Upper lobe of left lung (tissue), 6 donors: ENCODE results near the gene PEPD. TPM values are rescaled to one million over a fixed set of nuclear protein-coding genes. Genes with fewer than 3 reads are reported as not detected.

Source experiments
- ATAC-seq, 2 donors: fragments of 200-7000 bp; cut with Tn5 transposase; one replicate each; pipeline ENCODE4 v1.9.1; 2022; ENCODE audit warnings: mild to moderate bottlenecking in 2 of 2, moderate library complexity in 2 of 2; ENCODE audit not compliant: low FRiP score in 2 of 2
- DNase-seq, 2 donors: peaks; one replicate each; pipeline ENCODE4 v3.0.0-alpha.2; 2019 to 2020
- H3K27ac ChIP-seq, 4 donors: fragments of 200-600 bp; sonication (generic); one replicate each; pipeline ENCODE4 v1.5.1; 2016 to 2019
- H3K27me3 ChIP-seq, 4 donors: fragments of 200-600 bp; sonication (generic); one replicate each; pipeline ENCODE4 v1.5.1; 2017 to 2019
- H3K36me3 ChIP-seq, 4 donors: fragments of 200-600 bp; sonication (generic); one replicate each; pipeline ENCODE4 v1.5.1; 2016 to 2019
- H3K4me1 ChIP-seq, 4 donors: fragments of 200-600 bp; sonication (generic); one replicate each; pipeline ENCODE4 v1.5.1; 2018 to 2019
- H3K4me3 ChIP-seq, 4 donors: fragments of 200-600 bp; sonication (generic); one replicate each; pipeline ENCODE4 v1.5.1; 2017 to 2019; ENCODE audit warnings: mild to moderate bottlenecking in 2 of 4, moderate library complexity in 1 of 4
- H3K9me3 ChIP-seq, 4 donors: fragments of 200-600 bp; sonication (generic); one replicate each; pipeline ENCODE4 v1.5.1; 2018 to 2019
- CTCF ChIP-seq, 6 experiments: fragments of 450-650 bp in 4 of 6; fragments of 200-600 bp in 2 of 6; sonication (generic) in 2 of 6; IDR thresholded peaks; one replicate each; pipeline ENCODE4 v1.5.1; 2016 to 2019; ENCODE audit warnings: antibody characterized with exemption in 6 of 6
- EP300 ChIP-seq, 4 donors: sonication (generic); formaldehyde crosslinking; IDR thresholded peaks; one replicate each; pipeline ENCODE4 v1.5.1; 2017; ENCODE audit warnings: antibody characterized with exemption in 4 of 4, control low read depth in 2 of 4
- POLR2A ChIP-seq, 4 donors: fragments of 450-650 bp; IDR thresholded peaks; one replicate each; pipeline ENCODE4 v1.5.1; 2016 to 2017; ENCODE audit warnings: antibody characterized with exemption in 4 of 4, mild to moderate bottlenecking in 2 of 4
- POLR2AphosphoS5 ChIP-seq, 2 donors: sonication (generic); formaldehyde crosslinking; IDR thresholded peaks; one replicate each; pipeline ENCODE4 v1.5.1; 2017; ENCODE audit warnings: antibody characterized with exemption in 2 of 2
- WGBS, 2 donors: methylation state at CpG; one replicate each; pipeline ENCODE4 v1.1.5; 2017 to 2018; 5-methylcytosine and 5-hydroxymethylcytosine counted together
- total RNA-seq, 6 donors: library from RNA; depleted of rRNA in 4 of 6; stranded (reverse); fragments of >200 nt in 4 of 6; gene quantifications; one replicate each; pipeline versions ENCODE4 v1.1.0 to v1.2.1, GENCODE V29; 2016 to 2021
- donor health status: DM: no; HTN: no; CAD: no; lungs with moderate emphysema.
- donor health status: DM: no; HTN: yes; CAD: no; lungs with severe emphysema.

PEPD gene
- total RNA-seq, 6 donors from 2014 or later, result 30.4 to 106 (median 80.6) TPM

DNA sequence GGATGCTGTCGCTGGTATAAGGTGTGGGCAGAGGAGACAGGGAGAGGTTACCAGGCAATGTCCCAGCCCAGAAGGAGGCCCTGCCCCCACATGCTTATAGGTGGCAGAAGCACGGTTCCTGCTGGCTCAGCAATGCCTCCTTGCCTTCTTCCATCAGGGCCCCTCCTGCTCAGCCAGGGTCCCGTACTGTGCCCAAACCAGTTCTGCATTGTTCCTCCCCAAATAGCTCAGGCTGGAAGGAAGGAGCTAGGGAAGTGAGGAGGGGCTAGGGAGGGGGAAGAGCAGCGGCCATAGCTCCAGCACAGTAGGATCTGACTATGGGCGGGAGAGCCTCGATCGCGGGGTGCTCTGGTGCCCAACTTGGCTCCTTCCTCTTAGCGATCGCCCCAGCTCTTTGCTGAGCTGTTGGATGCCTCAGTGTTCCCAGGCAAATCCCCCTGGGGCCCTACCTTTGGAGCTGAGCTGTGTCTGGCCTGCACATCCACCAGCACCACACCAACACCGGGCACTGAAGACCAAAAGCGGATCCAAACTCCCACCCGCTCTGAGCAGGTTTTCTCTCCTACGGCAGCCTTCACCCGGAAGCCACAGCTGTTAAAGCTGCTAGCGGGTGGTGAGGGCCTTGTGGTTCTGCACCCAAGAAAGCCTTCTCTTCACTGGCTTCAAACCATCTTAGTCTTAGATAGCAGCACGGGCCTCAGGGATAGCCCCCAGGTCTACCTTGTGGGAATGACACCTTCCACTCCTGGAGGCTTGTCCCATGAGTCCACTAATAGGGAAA is 32.1 kb upstream of the PEPD start:
- DNase-seq, result no peak
- Histone ChIP-seq H3K36me3 (no peaks in the 10 kb centered on the region), H3K4me3 (no peak overlapping the region), H3K27me3 (no peaks in the 10 kb centered on the region), H3K27ac (no peak overlapping the region), H3K9me3 (no peaks in the 10 kb centered on the region), H3K4me1 (no peaks in the 10 kb centered on the region)
- no peak for ATAC-seq
- 33 to 84% methylated on average over 1 to 17 of the region's 17 CpGs for WGBS, 2 donors
- no peak for TF ChIP-seq CTCF (IDR thresholded peaks at IDR 0.05)
- TF ChIP-seq EP300 (IDR thresholded peaks at IDR 0.05), result no peak
- no peak for TF ChIP-seq POLR2A (IDR thresholded peaks at IDR 0.05)
- TF ChIP-seq POLR2AphosphoS5 (IDR thresholded peaks at IDR 0.05), result no peak

- 97 to 100% methylated on average over 4 of the region's 4 CpGs for whole genome bisulfite sequencing, 2 donors
- H3K36me3 ChIP-seq, result no peaks in the 10 kb centered on the region
- H3K27ac ChIP-seq, result no peak overlapping the region
- H3K4me1 ChIP-seq, result no peaks in the 10 kb centered on the region
- ATAC-seq (no peak), DNase-seq (no peak)
- TF ChIP-seq POLR2AphosphoS5 (IDR thresholded peaks at IDR 0.05), result no peak
- no peak for TF ChIP-seq POLR2A (IDR thresholded peaks at IDR 0.05)
- TF ChIP-seq EP300 (IDR thresholded peaks at IDR 0.05), result no peak
- no peak for TF ChIP-seq CTCF (IDR thresholded peaks at IDR 0.05)
- H3K4me3 ChIP-seq, result no peak overlapping the region
- no peaks in the 10 kb centered on the region for H3K27me3 ChIP-seq
- H3K9me3 ChIP-seq, result no peaks in the 10 kb centered on the region
Measured at GRCh38 chr19:33552928-33553279, 31.3 kb upstream of the PEPD start.

DNA sequence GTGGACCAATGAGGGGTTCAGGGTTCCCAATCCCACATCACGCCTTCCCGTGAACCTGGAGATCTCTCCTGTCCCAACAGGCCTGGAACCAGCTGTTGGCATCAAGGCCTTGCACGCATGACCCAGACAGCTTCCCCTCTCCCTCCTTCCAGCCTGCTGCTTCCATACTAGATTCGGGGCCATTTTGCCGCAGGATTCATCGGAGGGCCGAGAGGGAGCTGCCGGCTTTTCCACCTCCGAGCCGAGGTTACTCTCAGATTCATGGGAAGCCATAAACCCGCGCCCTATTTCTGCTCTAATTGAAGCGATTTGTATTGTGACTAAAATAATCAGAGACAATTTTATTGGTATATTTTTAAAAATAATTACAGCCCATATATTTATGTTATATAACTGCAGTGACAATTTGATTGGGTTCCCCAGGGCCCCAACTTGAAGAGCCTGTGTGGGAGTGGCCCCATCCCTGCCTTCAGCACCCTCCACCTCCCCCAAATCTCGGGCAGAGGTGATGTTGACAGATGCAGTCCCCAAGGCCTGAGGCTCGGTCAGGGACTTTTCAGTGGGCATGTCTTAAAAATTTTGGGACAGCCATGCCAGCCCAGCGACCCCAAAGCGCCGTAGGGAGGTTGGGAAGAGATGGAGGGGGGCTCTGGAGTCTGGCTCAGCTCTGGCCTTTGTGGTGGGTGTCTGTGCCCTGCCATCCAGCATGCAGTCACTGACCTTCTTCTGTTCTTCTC is 30.8 kb upstream of the PEPD start:
- H3K36me3 ChIP-seq, result no peaks in the 10 kb centered on the region
- H3K4me3 ChIP-seq, result no peak overlapping the region
- H3K9me3 ChIP-seq, result no peaks in the 10 kb centered on the region
- no peak for DNase-seq
- no peak for ATAC-seq
- no peak overlapping the region for H3K27ac ChIP-seq
- no peaks in the 10 kb centered on the region for H3K27me3 ChIP-seq
- no peaks in the 10 kb centered on the region for H3K4me1 ChIP-seq
- no peak for TF ChIP-seq CTCF (IDR thresholded peaks at IDR 0.05)
- TF ChIP-seq EP300 (IDR thresholded peaks at IDR 0.05), result no peak
- no peak for TF ChIP-seq POLR2AphosphoS5 (IDR thresholded peaks at IDR 0.05)
- TF ChIP-seq POLR2A (IDR thresholded peaks at IDR 0.05), result no peak
- WGBS, 2 donors, result 85 to 86% methylated on average over 15 to 18 of the region's 18 CpGs

DNA sequence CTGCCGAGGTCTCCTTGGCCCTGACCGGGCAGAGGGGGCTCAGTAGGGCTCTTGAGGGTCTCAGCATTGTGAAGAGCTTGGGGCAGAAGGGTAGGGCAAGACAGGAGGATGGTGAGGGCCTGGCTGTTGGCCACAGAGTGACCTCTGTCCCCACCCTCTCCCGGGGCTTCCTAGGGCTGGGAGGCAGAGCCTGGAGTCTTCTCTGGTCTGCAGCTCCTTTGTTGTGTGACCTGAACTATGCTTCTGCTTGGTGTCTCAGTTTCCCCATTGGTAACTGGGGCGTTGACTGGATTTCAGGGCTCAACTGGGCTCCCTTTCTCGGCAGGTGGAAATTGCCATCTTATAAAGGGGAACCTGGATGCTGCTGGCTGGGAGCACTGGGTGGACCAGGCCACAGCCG is 30.1 kb upstream of the PEPD start:
- 71 to 80% methylated on average over 2 to 6 of the region's 6 CpGs for WGBS, 2 donors
- TF ChIP-seq POLR2A (IDR thresholded peaks at IDR 0.05) (no peak), EP300 (IDR thresholded peaks at IDR 0.05) (no peak), POLR2AphosphoS5 (IDR thresholded peaks at IDR 0.05) (no peak), CTCF (IDR thresholded peaks at IDR 0.05) (no peak)

More for the DNA sequence above, 30.1 kb upstream of the PEPD start:
- no peak for ATAC-seq
- Histone ChIP-seq H3K4me1 (no peaks in the 10 kb centered on the region), H3K27ac (no peak overlapping the region), H3K4me3 (no peak overlapping the region), H3K9me3 (no peaks in the 10 kb centered on the region), H3K27me3 (no peaks in the 10 kb centered on the region), H3K36me3 (no peaks in the 10 kb centered on the region)
- DNase-seq, result no peak
